Mammary epithelial cell (primary cell): ENCODE measurements around the gene NKIRAS1.

Source experiments
- CTCF ChIP-seq, 2 donors: IDR thresholded peaks in 1 of 2; conservative IDR thresholded peaks in 1 of 2; 2 replicates each; pipeline ENCODE4 v1.5.1; 2011 to 2012; ENCODE audit warnings: inconsistent platforms in 2 of 2, low read length in 2 of 2, mild to moderate bottlenecking in 2 of 2, control low read depth in 1 of 2, low read depth in 1 of 2; ENCODE audit not compliant: insufficient read depth in 1 of 2; ENCODE audit errors: extremely low read depth in 1 of 2
- EZH2 ChIP-seq: IDR thresholded peaks from 2 replicates; pipeline ENCODE4 v1.6.1; 2012; ENCODE audit warnings: low read length, inconsistent platforms, borderline replicate concordance

DNA sequence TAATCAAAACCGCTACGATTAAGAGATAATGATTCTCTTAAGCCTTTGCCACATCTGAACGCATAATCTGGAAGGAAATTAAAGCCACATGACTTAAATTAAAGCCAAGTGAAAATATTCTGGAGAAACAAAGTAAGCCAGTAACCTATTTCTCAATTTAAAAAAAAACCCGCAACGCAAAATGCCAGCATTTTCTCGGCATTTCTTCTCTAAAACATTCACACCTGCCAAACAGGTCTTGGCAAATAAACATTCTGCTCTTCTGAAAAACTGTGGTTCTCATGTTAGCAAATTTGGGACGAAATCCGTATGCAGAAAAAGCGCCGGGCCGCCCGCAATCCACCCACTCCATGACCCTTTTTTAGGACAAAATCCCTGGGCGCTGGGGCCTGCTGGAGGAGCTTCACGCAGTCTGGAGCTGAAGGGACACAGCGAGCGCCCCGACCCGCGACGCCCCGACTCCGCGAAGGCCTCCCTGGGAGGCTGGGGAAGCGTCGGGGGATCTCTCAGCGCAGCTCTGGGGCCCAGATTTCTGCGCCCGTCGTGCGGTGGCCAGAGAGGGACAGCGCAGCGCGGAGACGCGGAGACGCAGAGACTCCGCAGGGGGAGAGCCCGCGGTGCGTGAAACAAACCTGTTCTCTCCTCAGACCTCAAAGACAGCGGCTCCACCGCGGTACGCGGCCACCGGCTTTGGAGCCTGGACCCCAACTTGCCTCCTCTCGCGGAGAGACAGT, 471 bp downstream of the NKIRAS1 start:
- TF ChIP-seq CTCF (conservative IDR thresholded peaks at IDR 0.05 in 1 of 2, IDR thresholded peaks at IDR 0.05 in 1 of 2; ENCODE audit: extremely low read depth in 1 of 2, insufficient read depth in 1 of 2, low read depth in 1 of 2, low read length in 2 of 2) (no peak), EZH2 (no peak)
